ENCODE data around the gene TRERF1.

The TRERF1 gene

GRCh38 chr6:42199106-42199981 is 252.4 kb downstream of the TRERF1 start:
- Histone ChIP-seq H3K27ac (ENCODE audit: low read length) (no peak overlapping the region), H3K4me1 (ENCODE audit: low read length) (no peaks in the 10 kb centered on the region), H3K9ac (ENCODE audit: low read length) (no peak overlapping the region), H3K4me3 (ENCODE audit: low read length) (no peak overlapping the region), H3F3A (ENCODE audit: insufficient read depth, low read length) (no peaks in the 10 kb centered on the region), H3K9me2 (replicated peaks; ENCODE audit: insufficient read depth, low read length) (no peaks in the 10 kb centered on the region), H3K27me3 (replicated peaks; ENCODE audit: insufficient read depth, low read length) (no peaks in the 10 kb centered on the region), H3K79me2 (ENCODE audit: low read length) (no peaks in the 10 kb centered on the region), H4K20me1 (ENCODE audit: insufficient read depth, low read length) (no peaks in the 10 kb centered on the region), H3K4me2 (ENCODE audit: low read depth, low read length) (no peak overlapping the region), H3K9me3 (replicated peaks; ENCODE audit: insufficient read depth, low read length) (no peaks in the 10 kb centered on the region), H3K36me3 (replicated peaks; ENCODE audit: insufficient read depth, low read length) (no peaks in the 10 kb centered on the region), H2AFZ (ENCODE audit: low read length) (no peak overlapping the region)
- no peak for DNase-seq
- no peak for TF ChIP-seq EZH2phosphoT487 (IDR thresholded peaks at IDR 0.05; ENCODE audit: low read length)
- TF ChIP-seq CTCF (IDR thresholded peaks at IDR 0.05; ENCODE audit: low read length): no peak
- no peak for TF ChIP-seq EZH2 (optimal IDR thresholded peaks at IDR 0.05; ENCODE audit: low read depth, low read length)

- no peak overlapping the region for H3K27ac ChIP-seq (ENCODE audit: low read length)
- no peaks in the 10 kb centered on the region for H3K4me1 ChIP-seq (ENCODE audit: low read length)
- no peaks in the 10 kb centered on the region for H3K9me2 ChIP-seq (replicated peaks; ENCODE audit: insufficient read depth, low read length)
- H3K79me2 ChIP-seq (ENCODE audit: low read length): no peaks in the 10 kb centered on the region
- TF ChIP-seq EZH2phosphoT487 (IDR thresholded peaks at IDR 0.05; ENCODE audit: low read length) (no peak), CTCF (IDR thresholded peaks at IDR 0.05; ENCODE audit: low read length) (no peak), EZH2 (optimal IDR thresholded peaks at IDR 0.05; ENCODE audit: low read depth, low read length) (no peak)
- no peak overlapping the region for H3K4me2 ChIP-seq (ENCODE audit: low read depth, low read length)
- H3K9me3 ChIP-seq (replicated peaks; ENCODE audit: insufficient read depth, low read length): no peaks in the 10 kb centered on the region
- H3F3A ChIP-seq (ENCODE audit: insufficient read depth, low read length): no peaks in the 10 kb centered on the region
- H3K9ac ChIP-seq (ENCODE audit: low read length): no peak overlapping the region
- no peak overlapping the region for H3K4me3 ChIP-seq (ENCODE audit: low read length)
- H4K20me1 ChIP-seq (ENCODE audit: insufficient read depth, low read length): no peaks in the 10 kb centered on the region
- no peaks in the 10 kb centered on the region for H3K36me3 ChIP-seq (replicated peaks; ENCODE audit: insufficient read depth, low read length)
- H2AFZ ChIP-seq (ENCODE audit: low read length): no peak overlapping the region
- DNase-seq: no peak
- H3K27me3 ChIP-seq (replicated peaks; ENCODE audit: insufficient read depth, low read length): no peaks in the 10 kb centered on the region
Measured at GRCh38 chr6:42197555-42198362, 254.0 kb downstream of the TRERF1 start.

- Histone ChIP-seq H3K36me3 (replicated peaks; ENCODE audit: insufficient read depth, low read length) (no peaks in the 10 kb centered on the region), H3F3A (ENCODE audit: insufficient read depth, low read length) (no peaks in the 10 kb centered on the region), H3K9me3 (replicated peaks; ENCODE audit: insufficient read depth, low read length) (no peaks in the 10 kb centered on the region), H4K20me1 (ENCODE audit: insufficient read depth, low read length) (no peaks in the 10 kb centered on the region), H3K9me2 (replicated peaks; ENCODE audit: insufficient read depth, low read length) (no peaks in the 10 kb centered on the region), H3K79me2 (ENCODE audit: low read length) (no peaks in the 10 kb centered on the region), H3K27me3 (replicated peaks; ENCODE audit: insufficient read depth, low read length) (no peaks in the 10 kb centered on the region), H3K4me2 (ENCODE audit: low read depth, low read length) (no peak overlapping the region), H3K4me1 (ENCODE audit: low read length) (no peaks in the 10 kb centered on the region), H3K9ac (ENCODE audit: low read length) (no peak overlapping the region), H2AFZ (ENCODE audit: low read length) (no peak overlapping the region), H3K27ac (ENCODE audit: low read length) (no peak overlapping the region), H3K4me3 (ENCODE audit: low read length) (no peak overlapping the region)
- no peak for TF ChIP-seq EZH2phosphoT487 (IDR thresholded peaks at IDR 0.05; ENCODE audit: low read length)
- no peak for TF ChIP-seq CTCF (IDR thresholded peaks at IDR 0.05; ENCODE audit: low read length)
- no peak for TF ChIP-seq EZH2 (optimal IDR thresholded peaks at IDR 0.05; ENCODE audit: low read depth, low read length)
- no peak for DNase-seq
Measured at GRCh38 chr6:42195415-42195814, 256.3 kb downstream of the TRERF1 start.

Measured in MM.1S (cell line).